K562 (cell line): Measurements from ENCODE around the gene FAM184B. TPM values are rescaled to one million over a fixed set of nuclear protein-coding genes. Genes with fewer than 3 reads are reported as not detected.

ENCODE experiments used
- CAMTA2 ChIP-seq: fragments of 250-450 bp; sonication (Bioruptor Pico); conservative IDR thresholded peaks from 2 replicates; pipeline ENCODE4 v1.5.1; 2022
- CGGBP1 ChIP-seq: fragments of 250-450 bp; sonication (Bioruptor Pico); IDR thresholded peaks from 2 replicates; pipeline ENCODE4 v1.9.0; 2021; ENCODE audit warnings: mild to moderate bottlenecking
- CHD4 ChIP-seq: fragments of 200-600 bp; sonication (generic); IDR thresholded peaks from 3 replicates; pipeline ENCODE4 v1.6.1; 2012; ENCODE audit warnings: low read depth, mild to moderate bottlenecking, mixed read lengths, low read length, inconsistent platforms; ENCODE audit not compliant: insufficient read depth, insufficient replicate concordance, poor library complexity, severe bottlenecking
- IRF9 ChIP-seq: fragments of 450-650 bp; IDR thresholded peaks from 2 replicates; pipeline ENCODE4 v1.6.1; 2016; ENCODE audit warnings: missing biosample characterization, missing genetic modification characterization
- MAFF ChIP-seq: IDR thresholded peaks from 2 replicates; pipeline ENCODE4 v1.6.1; 2012; ENCODE audit warnings: low read length, improper control_type of control experiment
- MTA1 ChIP-seq: fragments of 450-650 bp; IDR thresholded peaks from 2 replicates; pipeline ENCODE4 v1.6.1; 2017; ENCODE audit warnings: borderline replicate concordance
- PHF20 ChIP-seq: fragments of 450-650 bp; IDR thresholded peaks from 2 replicates; pipeline ENCODE4 v1.6.1; 2018; ENCODE audit not compliant: partially characterized antibody
- RB1 ChIP-seq: fragments of 450-650 bp; IDR thresholded peaks from 2 replicates; pipeline ENCODE4 v1.6.1; 2017; ENCODE audit warnings: low read depth, mild to moderate bottlenecking
- SIN3B ChIP-seq: fragments of 450-650 bp; IDR thresholded peaks from 2 replicates; pipeline ENCODE4 v1.6.1; 2017; ENCODE audit warnings: low read depth, mild to moderate bottlenecking, moderate library complexity
- SMAD1 ChIP-seq: fragments of 150-350 bp; IDR thresholded peaks from 2 replicates; pipeline ENCODE4 v1.6.1; 2014; ENCODE audit warnings: low read length, low read depth; ENCODE audit not compliant: partially characterized antibody
- SMC3 ChIP-seq: conservative IDR thresholded peaks from 2 replicates; pipeline ENCODE4 v1.6.1; 2011; ENCODE audit warnings: low read depth, low read length, improper control_type of control experiment; ENCODE audit not compliant: insufficient read depth
- SNAPC5 ChIP-seq: fragments of 250-450 bp; sonication (Bioruptor Pico); IDR thresholded peaks from 2 replicates; pipeline ENCODE4 v1.8.0; 2021; ENCODE audit warnings: moderate library complexity, mild to moderate bottlenecking, inconsistent platforms
- STAG1 ChIP-seq: sonication (generic); formaldehyde crosslinking; IDR thresholded peaks from 2 replicates; pipeline ENCODE4 v1.5.0; 2020; ENCODE audit warnings: missing genetic modification reagents, borderline replicate concordance
- TCF3 ChIP-seq: sonication (generic); formaldehyde crosslinking; IDR thresholded peaks from 2 replicates; pipeline ENCODE4 v1.4.0; 2020; ENCODE audit warnings: mild to moderate bottlenecking, missing genetic modification reagents
- TCF7L2 ChIP-seq: fragments of 150-350 bp; IDR thresholded peaks from 2 replicates; pipeline ENCODE4 v1.6.1; 2016; ENCODE audit warnings: low read depth, mild to moderate bottlenecking, low read length, moderate library complexity
- ZBTB5 ChIP-seq: fragments of 450-650 bp; IDR thresholded peaks from 2 replicates; pipeline ENCODE4 v1.6.1; 2017; ENCODE audit warnings: antibody characterized with exemption
- ZC3H8 ChIP-seq: fragments of 450-650 bp; IDR thresholded peaks from 2 replicates; pipeline ENCODE4 v1.6.1; 2017
- ZNF165 ChIP-seq: fragments of 250-450 bp; sonication (Bioruptor Pico); IDR thresholded peaks from 2 replicates; pipeline ENCODE4 v1.4.0; 2020; ENCODE audit warnings: borderline replicate concordance
- ZNF184 ChIP-seq: sonication (generic); formaldehyde crosslinking; IDR thresholded peaks from 2 replicates; pipeline ENCODE4 v1.5.0; 2020; ENCODE audit warnings: missing genetic modification reagents
- ZNF316 ChIP-seq: fragments of 450-650 bp; IDR thresholded peaks from 2 replicates; pipeline ENCODE4 v1.6.1; 2016
- ZNF639 ChIP-seq, 2 experiments: fragments of 200-800 bp in 1 of 2; sonication (Bioruptor generic) in 1 of 2; sonication (generic) in 1 of 2; formaldehyde crosslinking in 1 of 2; IDR thresholded peaks in 1 of 2; conservative IDR thresholded peaks in 1 of 2; 2 replicates each; pipeline versions ENCODE4 v1.5.0 to v1.6.1; 2016 to 2020; ENCODE audit warnings: missing compliant biosample characterization in 1 of 2, missing genetic modification characterization in 1 of 2, missing genetic modification reagents in 1 of 2
- ZNF644 ChIP-seq: fragments of 200-800 bp; sonication (Bioruptor generic); IDR thresholded peaks from 2 replicates; pipeline ENCODE4 v1.6.1; 2016; ENCODE audit warnings: low read depth, missing genetic modification characterization, missing compliant biosample characterization
- ZNF740 ChIP-seq, 3 experiments: fragments of 200-800 bp in 1 of 3; sonication (Bioruptor generic) in 1 of 3; sonication (generic) in 1 of 3; formaldehyde crosslinking in 1 of 3; IDR thresholded peaks; 2 replicates each; pipeline versions ENCODE4 v1.6.1 to v1.8.0; 2016 to 2022; ENCODE audit warnings: mild to moderate bottlenecking in 2 of 3, missing compliant biosample characterization in 2 of 3, missing genetic modification characterization in 2 of 3, missing genetic modification reagents in 1 of 3
- polyA plus RNA-seq, 8 experiments: library from polyadenylated mRNA; depleted of rRNA in 4 of 8; stranded (reverse) in 5 of 8; unstranded in 3 of 8; fragments of >200 nt; fragmentation: Nextera tagmentation in 2 of 8; fragmentation: Illumina TruSeq in 1 of 8; extraction: Ambion mirVana in 2 of 8; extraction: Trizol in 1 of 8; gene quantifications; 2 replicates each; pipeline versions ENCODE4 v1.2.1 to v1.2.3, GENCODE V29; 2011 to 2014; ENCODE audit warnings: inconsistent platforms in 1 of 8, missing spikeins in 1 of 8
- total RNA-seq, 7 experiments: library from RNA; depleted of rRNA in 6 of 7; stranded (reverse); fragments of >200 nt in 6 of 7; fragmentation: Illumina TruSeq in 2 of 7; extraction: Trizol in 2 of 7; gene quantifications; 2 replicates each; pipeline versions ENCODE4 v1.2.1 to v1.2.3, GENCODE V29; 2011 to 2021; ENCODE audit warnings: low replicate concordance in 1 of 7

Gene FAM184B
- total and polyA plus RNA-seq, 9 of the 15 experiments (the other 6 are each of a cell fraction or from before 2014, with no cell fraction given): not detected

GRCh38 chr4:17670423-17670822 is 111.0 kb downstream of the FAM184B start (continued):
- TF ChIP-seq ZNF644 (tag): no peak
- TF ChIP-seq ZNF184 (CRISPR knock-in tag): no peak
- TF ChIP-seq SIN3B: no peak
- no peak for TF ChIP-seq STAG1 (CRISPR knock-in tag)
- no peak for TF ChIP-seq SNAPC5
- no peak for TF ChIP-seq ZBTB5
- no peak for TF ChIP-seq PHF20
- TF ChIP-seq ZNF740 (CRISPR knock-in tag; IDR thresholded peaks at IDR 0.05): no peak
- TF ChIP-seq ZNF740 (tag; IDR thresholded peaks at IDR 0.05): no peak
- no peak for TF ChIP-seq TCF7L2
- no peak for TF ChIP-seq CHD4
- TF ChIP-seq CAMTA2 (CRISPR knock-in tag): no peak
- TF ChIP-seq TCF3: peak; percentile 96
- no peak for TF ChIP-seq ZNF316
- no peak for TF ChIP-seq SMC3
- TF ChIP-seq ZNF639 (CRISPR knock-in tag; conservative IDR thresholded peaks at IDR 0.05 in 1 of 2, IDR thresholded peaks at IDR 0.05 in 1 of 2): no peak
- no peak for TF ChIP-seq ZC3H8
- no peak for TF ChIP-seq CGGBP1 (CRISPR knock-in tag)
- TF ChIP-seq SMAD1: peak; percentile 83
- no peak for TF ChIP-seq ZNF165 (CRISPR knock-in tag)
- TF ChIP-seq MTA1: no peak
- 0 out of 2 replicates have a peak, but pooled peaks have one; percentile 14 for TF ChIP-seq RB1
- no peak for TF ChIP-seq IRF9 (tag)
- no peak for TF ChIP-seq MAFF
